ENCODE results near the gene FGR. TPM values are rescaled to one million over a fixed set of nuclear protein-coding genes. Genes with fewer than 3 reads are reported as not detected.

FGR gene
- total and polyA plus RNA-seq, 2 of the 13 experiments (the other 11 are each of a cell fraction or from before 2014, with no cell fraction given): not detected

DNA sequence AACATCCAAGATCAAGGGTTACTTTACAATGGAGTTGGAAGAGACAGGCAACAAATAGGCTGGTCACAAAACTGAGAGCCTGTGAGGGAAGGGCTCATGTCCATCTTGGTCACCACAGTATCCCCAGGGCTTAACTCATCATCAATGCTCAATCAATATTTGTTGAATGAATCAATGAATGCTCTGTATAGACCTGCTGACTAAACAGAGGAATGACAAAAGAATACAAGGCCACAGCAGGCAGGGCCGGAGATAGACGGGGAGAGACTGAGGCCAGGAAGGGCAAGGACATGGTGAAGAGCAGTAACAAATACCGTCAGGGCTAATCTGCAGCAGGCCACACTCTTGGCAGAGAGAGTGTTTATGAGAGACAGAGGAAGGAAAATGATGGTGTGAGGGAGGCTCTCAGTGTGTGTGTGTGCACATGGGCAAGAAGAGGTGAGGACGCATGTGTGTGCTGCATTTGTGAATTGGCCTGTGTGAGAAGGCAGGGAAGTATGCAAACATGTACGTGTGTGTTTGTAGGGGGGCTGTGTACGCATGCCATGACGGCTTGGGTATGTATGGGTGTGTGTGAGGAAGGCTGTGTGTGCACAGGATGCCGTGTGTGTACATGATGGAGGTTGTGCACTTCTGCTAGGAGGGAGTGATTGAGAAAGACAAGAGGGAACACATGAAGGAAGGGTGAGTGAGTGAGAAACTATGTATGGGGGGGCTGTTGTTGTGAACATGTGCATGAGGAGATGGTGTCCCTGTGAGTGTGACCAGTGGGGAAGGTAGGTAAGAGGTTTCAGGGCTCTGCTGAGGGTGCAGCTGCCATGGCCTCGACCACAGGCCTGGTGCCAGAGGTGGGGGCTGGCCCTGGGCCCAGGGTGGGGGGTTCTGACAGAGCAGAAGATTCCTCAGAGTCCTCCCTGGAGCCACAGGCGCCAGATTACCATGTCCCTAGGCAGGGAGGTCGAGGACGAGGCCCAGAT, 46.4 kb downstream of the FGR start:
- H3K4me1 ChIP-seq (ENCODE audit: insufficient read depth, low read length): peaks cover 79% of the 10 kb centered on the region
- CTCF ChIA-PET (ENCODE audit: low intra/inter-chr PET ratio, low total read pairs): no interaction called here
- TF ChIP-seq CBX5 (CRISPR knock-in tag; IDR thresholded peaks at IDR 0.05; ENCODE audit: borderline replicate concordance) (no peak), HMGA1 (CRISPR knock-in tag; conservative IDR thresholded peaks at IDR 0.05) (no peak), DR1 (CRISPR knock-in tag; IDR thresholded peaks at IDR 0.05) (no peak), SPEN (CRISPR knock-in tag; IDR thresholded peaks at IDR 0.05; ENCODE audit: low read depth) (no peak), HNRNPK (IDR thresholded peaks at IDR 0.05; ENCODE audit: low read depth, low read length, poor library complexity, severe bottlenecking) (no peak), GRHL1 (CRISPR knock-in tag; conservative IDR thresholded peaks at IDR 0.05) (no peak), FOXA1 (IDR thresholded peaks at IDR 0.05) (no peak), FOXA1 (CRISPR knock-in tag; IDR thresholded peaks at IDR 0.05) (peak; percentile 52), ZNF263 (CRISPR knock-in tag; IDR thresholded peaks at IDR 0.05) (0 out of 2 replicates have a peak, but pooled peaks have one; percentile 17), PRPF4 (IDR thresholded peaks at IDR 0.05; ENCODE audit: low read depth, low read length, poor library complexity, severe bottlenecking) (no peak), MAFG (CRISPR knock-in tag; IDR thresholded peaks at IDR 0.05) (no peak), SIN3A (IDR thresholded peaks at IDR 0.05; ENCODE audit: borderline replicate concordance, low read depth, low read length) (no peak), ZFP82 (CRISPR knock-in tag; IDR thresholded peaks at IDR 0.05; ENCODE audit: borderline replicate concordance) (no peak), ZNF839 (CRISPR knock-in tag; IDR thresholded peaks at IDR 0.05; ENCODE audit: borderline replicate concordance) (no peak), PITX1 (CRISPR knock-in tag; IDR thresholded peaks at IDR 0.05) (no peak), ZNF501 (CRISPR knock-in tag; IDR thresholded peaks at IDR 0.05) (no peak), ZNF546 (CRISPR knock-in tag; conservative IDR thresholded peaks at IDR 0.05) (no peak), SMAD9 (CRISPR knock-in tag; IDR thresholded peaks at IDR 0.05) (no peak), FOSL2 (CRISPR knock-in tag; IDR thresholded peaks at IDR 0.05) (0 out of 2 replicates have a peak, but pooled peaks have one; percentile 4), KDM5A (IDR thresholded peaks at IDR 0.05; ENCODE audit: borderline replicate concordance, low read length) (no peak), KAT2B (IDR thresholded peaks at IDR 0.05; ENCODE audit: borderline replicate concordance, low read depth, low read length) (peak; percentile 52; the same call in 1 of the 2 replicates), SOX13 (IDR thresholded peaks at IDR 0.05) (no peak), SOX13 (CRISPR knock-in tag; conservative IDR thresholded peaks at IDR 0.05 in 1 of 2, IDR thresholded peaks at IDR 0.05 in 1 of 2) (peak in 1 of 2 experiments; percentile 55; a peak in 1 of 4 replicates), TAF15 (IDR thresholded peaks at IDR 0.05; ENCODE audit: low read depth, low read length, poor library complexity, severe bottlenecking) (no peak), ZNF788 (CRISPR knock-in tag; IDR thresholded peaks at IDR 0.05; ENCODE audit: borderline replicate concordance) (no peak)

More for the DNA sequence above, 46.4 kb downstream of the FGR start:
- DNase-seq (ENCODE audit: low spot score) (no peak), FAIRE-seq (no peak), ATAC-seq (no peak)
- H3K27me3 ChIP-seq (ENCODE audit: control insufficient read depth in 1 of 2, insufficient read depth in 2 of 2, low read length in 2 of 2): no peaks in the 10 kb centered on the region
- in situ Hi-C loops (cut with HindIII; ENCODE audit: extremely low pct_ligation_motif_present, low pct_unique_long_range_greater_than_20kb): no loop called here
- WGBS (ENCODE audit: low lambda C conversion rate): 75% methylated on average over 11 of the region's 12 CpGs
- H3K36me3 ChIP-seq (replicated peaks in 1 of 2; ENCODE audit: control insufficient read depth in 1 of 2, insufficient read depth in 2 of 2, low read length in 2 of 2): peaks cover 0 to 2% of the 10 kb centered on the region in 2 experiments; a peak in 1 of 5 replicates
- no peak overlapping the region for H3K9ac ChIP-seq (ENCODE audit: insufficient read depth, low read depth, low read length)
- POLR2A ChIA-PET: no interaction called here
- no peaks in the 10 kb centered on the region for H3K9me3 ChIP-seq (ENCODE audit: low read length)
- no peak overlapping the region for H3K4me2 ChIP-seq (ENCODE audit: low read depth, low read length)
- H3K4me3 ChIP-seq (replicated peaks in 1 of 3; ENCODE audit: insufficient read depth in 1 of 3, low read depth in 2 of 3, low read length in 3 of 3): no peak overlapping the region
- no peak overlapping the region for H3K27ac ChIP-seq (ENCODE audit: extremely low read length, insufficient read depth, low read length)
- 0 out of 2 replicates have a peak, but pooled peaks cover 15% of the 10 kb centered on the region for H4K20me1 ChIP-seq (ENCODE audit: insufficient read depth, low read length)
- intact Hi-C loops (cut with micrococcal nuclease; ENCODE audit: unreplicated experiment): no loop called here
- BruUV-seq (replicated peaks): no TSS peak
- peaks cover 4% of the 10 kb centered on the region for H3K79me2 ChIP-seq (ENCODE audit: insufficient read depth, low read length)
- no peak overlapping the region for H2AFZ ChIP-seq (ENCODE audit: low read length)
